H1 (cell line): ENCODE data around the gene CNGA1. TPM values are rescaled to one million over a fixed set of nuclear protein-coding genes. Genes with fewer than 3 reads are reported as not detected.
A peak's percentile ranks its signal among the peaks of the same experiment; 100 is the strongest.

Source experiments
- CTCF ChIA-PET: fragments of 300-600 bp; sonication (Branson Sonifier 250); formaldehyde crosslinking; loops from one replicate; lab custom pipeline; 2021; ENCODE audit not compliant: partially characterized antibody; lab: Charles Lee
- POLR2A ChIA-PET: fragments of 300-600 bp; sonication (Branson Sonifier 250); formaldehyde crosslinking; loops from one replicate; lab custom pipeline; 2021; ENCODE audit warnings: inconsistent platforms; ENCODE audit not compliant: partially characterized antibody; lab: Charles Lee
- DNase-seq, 2 experiments: peaks; one replicate each; pipeline versions ENCODE4 v3.0.0 to v3.0.0-alpha.2; 2010 to 2022; ENCODE audit warnings: low spot score in 2 of 2, low read depth in 1 of 2, mixed read lengths in 1 of 2
- FAIRE-seq: peaks from 2 replicates; lab custom pipeline; 2011; peaks lifted over from hg19 to GRCh38; lab: Jason Lieb, UNC
- H2AFZ ChIP-seq: 2 replicates; pipeline ENCODE4 v1.8.1; 2012; ENCODE audit warnings: low read length, inconsistent platforms
- H2AK5ac ChIP-seq: 2 replicates; pipeline ENCODE4 v1.6.1; 2013; ENCODE audit warnings: low read depth, low read length
- H2BK120ac ChIP-seq: replicated peaks from 2 replicates; pipeline ENCODE3; 2013; ENCODE audit warnings: low read depth, low read length, inconsistent platforms
- H2BK12ac ChIP-seq: 2 replicates; pipeline ENCODE4 v1.6.1; 2013; ENCODE audit warnings: low read depth, low read length
- H2BK15ac ChIP-seq: 2 replicates; pipeline ENCODE4 v1.6.1; 2013; ENCODE audit warnings: low read length
- H2BK20ac ChIP-seq: 2 replicates; pipeline ENCODE4 v1.6.1; 2013; ENCODE audit warnings: low read length
- H2BK5ac ChIP-seq: 2 replicates; pipeline ENCODE4 v1.6.1; 2013; ENCODE audit warnings: low read depth, low read length
- H3K14ac ChIP-seq: 2 replicates; pipeline ENCODE4 v1.6.1; 2013; ENCODE audit warnings: inconsistent platforms; ENCODE audit not compliant: insufficient read length
- H3K18ac ChIP-seq: 2 replicates; pipeline ENCODE4 v1.6.1; 2013; ENCODE audit warnings: low read length; ENCODE audit errors: extremely low read depth
- H3K23ac ChIP-seq: 2 replicates; pipeline ENCODE4 v1.6.1; 2013; ENCODE audit warnings: inconsistent platforms; ENCODE audit not compliant: insufficient read length
- H3K23me2 ChIP-seq: 2 replicates; pipeline ENCODE4 v1.6.1; 2013; ENCODE audit warnings: low read depth, low read length
- H3K27ac ChIP-seq: 2 replicates; pipeline ENCODE4 v1.6.1; 2011; ENCODE audit warnings: low read depth, low read length, inconsistent platforms
- H3K27me3 ChIP-seq, 4 experiments: replicated peaks in 1 of 4; 1 replicate in 1 of 4; 2 replicates in 3 of 4; pipeline versions ENCODE4 v1.6.1 to v1.8.1; 2011 to 2013; ENCODE audit warnings: low read length in 3 of 4, mild to moderate bottlenecking in 3 of 4, inconsistent platforms in 2 of 4, mixed read lengths in 2 of 4, moderate library complexity in 1 of 4; ENCODE audit not compliant: control insufficient read depth in 3 of 4, insufficient read depth in 3 of 4; ENCODE audit errors: extremely low read depth in 1 of 4
- H3K36me3 ChIP-seq, 4 experiments: 2 replicates each; pipeline versions ENCODE4 v1.6.1 to v1.8.1; 2011 to 2013; ENCODE audit warnings: mild to moderate bottlenecking in 4 of 4, low read length in 3 of 4, moderate library complexity in 2 of 4, control low read depth in 1 of 4, inconsistent platforms in 1 of 4; ENCODE audit not compliant: insufficient read depth in 4 of 4, control insufficient read depth in 2 of 4
- H3K4ac ChIP-seq: replicated peaks from 2 replicates; pipeline ENCODE3; 2013; ENCODE audit warnings: low read length, low read depth, mixed read lengths, inconsistent platforms; ENCODE audit not compliant: insufficient read length
- H3K4me1 ChIP-seq, 4 experiments: replicated peaks in 1 of 4; 1 replicate in 1 of 4; 2 replicates in 3 of 4; pipeline versions ENCODE4 v1.6.1 to v1.8.1; 2011 to 2013; ENCODE audit warnings: low read length in 3 of 4, inconsistent platforms in 2 of 4, mixed read lengths in 1 of 4; ENCODE audit not compliant: insufficient read depth in 4 of 4, control insufficient read depth in 3 of 4
- H3K4me2 ChIP-seq, 2 experiments: 2 replicates each; pipeline versions ENCODE4 v1.6.1 to v1.8.1; 2011 to 2013; ENCODE audit warnings: low read depth in 2 of 2, low read length in 2 of 2, control low read depth in 1 of 2, inconsistent platforms in 1 of 2, mild to moderate bottlenecking in 1 of 2; ENCODE audit not compliant: insufficient read depth in 1 of 2
- H3K4me3 ChIP-seq, 4 experiments: fragments of 200-600, 300-600 bp in 1 of 4; sonication (generic), shearing (Covaris generic), sonication (Bioruptor Twin) in 1 of 4; 2 replicates each; pipeline versions ENCODE4 v1.5.1 to v1.8.1; 2011 to 2016; ENCODE audit warnings: low read length in 4 of 4, low read depth in 3 of 4, control low read depth in 2 of 4, inconsistent platforms in 2 of 4, mild to moderate bottlenecking in 2 of 4, mixed read lengths in 1 of 4, moderate library complexity in 1 of 4; ENCODE audit not compliant: insufficient read depth in 2 of 4; ENCODE audit errors: extremely low read depth in 1 of 4
- H3K56ac ChIP-seq: replicated peaks from 2 replicates; pipeline ENCODE3; 2013; ENCODE audit warnings: low read depth, mild to moderate bottlenecking, mixed read lengths, low read length, inconsistent platforms; ENCODE audit not compliant: insufficient read length
- H3K79me1 ChIP-seq: 2 replicates; pipeline ENCODE4 v1.6.1; 2013; ENCODE audit warnings: low read depth, low read length, control low read depth
- H3K79me2 ChIP-seq, 2 experiments: 2 replicates each; pipeline versions ENCODE4 v1.6.1 to v1.8.1; 2012 to 2013; ENCODE audit warnings: low read length in 2 of 2, mild to moderate bottlenecking in 2 of 2, inconsistent platforms in 1 of 2; ENCODE audit not compliant: insufficient read depth in 2 of 2, control insufficient read depth in 1 of 2
- H3K9ac ChIP-seq, 4 experiments: replicated peaks in 1 of 4; 1 replicate in 1 of 4; 2 replicates in 3 of 4; pipeline versions ENCODE4 v1.6.1 to v1.8.1; 2011 to 2013; ENCODE audit warnings: low read depth in 3 of 4, low read length in 3 of 4, control low read depth in 2 of 4, mild to moderate bottlenecking in 2 of 4, moderate library complexity in 2 of 4, inconsistent platforms in 1 of 4; ENCODE audit errors: extremely low read depth in 1 of 4
- H3K9me3 ChIP-seq, 2 experiments: 2 replicates each; pipeline versions ENCODE4 v1.6.1 to v1.8.1; 2012 to 2013; ENCODE audit warnings: mild to moderate bottlenecking in 2 of 2, moderate library complexity in 2 of 2, control low read depth in 1 of 2, inconsistent platforms in 1 of 2, low read depth in 1 of 2, low read length in 1 of 2, mixed read lengths in 1 of 2; ENCODE audit not compliant: insufficient read depth in 2 of 2
- H4K20me1 ChIP-seq, 2 experiments: replicated peaks in 1 of 2; 2 replicates each; pipeline versions ENCODE3 to v1.8.1; 2011 to 2013; ENCODE audit warnings: inconsistent platforms in 2 of 2, low read length in 2 of 2, mild to moderate bottlenecking in 1 of 2; ENCODE audit not compliant: insufficient read depth in 2 of 2, control insufficient read depth in 1 of 2
- H4K5ac ChIP-seq: 2 replicates; pipeline ENCODE4 v1.6.1; 2013; ENCODE audit warnings: low read length, low read depth, mixed read lengths, inconsistent platforms; ENCODE audit not compliant: insufficient read length
- H4K8ac ChIP-seq: 2 replicates; pipeline ENCODE4 v1.8.0; 2013; ENCODE audit warnings: mild to moderate bottlenecking, moderate library complexity, low read length, inconsistent platforms; ENCODE audit not compliant: insufficient read depth; ENCODE audit errors: extremely low read depth
- H4K91ac ChIP-seq: replicated peaks from 2 replicates; pipeline ENCODE3; 2013; ENCODE audit warnings: low read length, mixed read lengths, inconsistent platforms; ENCODE audit not compliant: insufficient read length
- EP300 ChIP-seq, 2 experiments: IDR thresholded peaks; 1 replicate in 1 of 2; 2 replicates in 1 of 2; pipeline ENCODE4 v1.6.1; 2011 to 2012; ENCODE audit warnings: low read depth in 2 of 2, low read length in 2 of 2, mild to moderate bottlenecking in 2 of 2, borderline replicate concordance in 1 of 2, inconsistent platforms in 1 of 2, moderate library complexity in 1 of 2
- EZH2 ChIP-seq: fragments of 200-600 bp; sonication (generic); IDR thresholded peaks from 2 replicates; pipeline ENCODE4 v1.7.1; 2012; ENCODE audit warnings: low read depth, mild to moderate bottlenecking, moderate library complexity, low read length, inconsistent platforms; ENCODE audit not compliant: severe bottlenecking
- FOSL1 ChIP-seq: IDR thresholded peaks from 2 replicates; pipeline ENCODE4 v1.6.1; 2011; ENCODE audit warnings: mild to moderate bottlenecking, low read depth, low read length, moderate library complexity; ENCODE audit not compliant: insufficient read depth
- KDM4A ChIP-seq: IDR thresholded peaks from one replicate; pipeline ENCODE4 v1.7.1; 2012; ENCODE audit warnings: low read depth, mild to moderate bottlenecking, moderate library complexity, low read length, inconsistent platforms; ENCODE audit not compliant: severe bottlenecking
- KDM5A ChIP-seq: fragments of 200-600 bp; IDR thresholded peaks from 2 replicates; pipeline ENCODE4 v1.7.1; 2012; ENCODE audit warnings: mild to moderate bottlenecking, low read length, inconsistent platforms, mixed read lengths
- POLR2A ChIP-seq, 2 experiments: IDR thresholded peaks; 1 replicate in 1 of 2; 2 replicates in 1 of 2; pipeline ENCODE4 v1.6.1; 2011; ENCODE audit warnings: low read depth in 2 of 2, low read length in 2 of 2, mild to moderate bottlenecking in 2 of 2; ENCODE audit errors: control extremely low read depth in 1 of 2
- POU5F1 ChIP-seq: IDR thresholded peaks from 2 replicates; pipeline ENCODE4 v1.6.1; 2011; ENCODE audit warnings: low read depth, mild to moderate bottlenecking, low read length, moderate library complexity
- SUZ12 ChIP-seq: fragments of 200-600 bp; sonication (generic); IDR thresholded peaks from 2 replicates; pipeline ENCODE4 v1.6.1; 2012; ENCODE audit warnings: mild to moderate bottlenecking, inconsistent platforms, low read length, moderate library complexity, mixed read lengths
- TAF1 ChIP-seq: IDR thresholded peaks from 2 replicates; pipeline ENCODE4 v1.6.1; 2011; ENCODE audit warnings: mild to moderate bottlenecking, low read depth, low read length
- TCF12 ChIP-seq: IDR thresholded peaks from 2 replicates; pipeline ENCODE4 v1.6.1; 2011; ENCODE audit warnings: low read depth, mild to moderate bottlenecking, low read length
- ZNF274 ChIP-seq: IDR thresholded peaks from 2 replicates; pipeline ENCODE4 v1.7.0; 2012; ENCODE audit warnings: low read length, borderline replicate concordance; ENCODE audit errors: extremely low read depth
- WGBS, 2 experiments: shearing (Covaris generic) in 1 of 2; methylation state at CpG; one replicate each; pipeline versions ENCODE4 v1.1.6 to v1.1.7; 2013 to 2015; ENCODE audit warnings: low lambda C conversion rate in 2 of 2, mixed read lengths in 2 of 2, inconsistent platforms in 1 of 2, low coverage in 1 of 2, missing lambda C conversion rate in 1 of 2; ENCODE audit not compliant: insufficient replicate concordance in 2 of 2, insufficient coverage in 1 of 2, insufficient read length in 1 of 2; ENCODE audit errors: extremely low coverage in 1 of 2, missing lambda C conversion rate in 1 of 2; 5-methylcytosine and 5-hydroxymethylcytosine counted together
- polyA plus RNA-seq, 7 experiments: library from polyadenylated mRNA; depleted of rRNA in 3 of 7; stranded (reverse) in 5 of 7; unstranded in 2 of 7; fragments of >200 nt in 5 of 7; fragments of 200-250 nt in 2 of 7; gene quantifications; 1 replicate in 5 of 7; 2 replicates in 1 of 7; 4 replicates in 1 of 7; pipeline versions ENCODE4 v1.2.1 to v1.2.3, GENCODE V29; 2011 to 2013; ENCODE audit warnings: missing spikeins in 2 of 7, mixed read lengths in 2 of 7
- total RNA-seq: library from RNA; stranded (reverse); fragmentation: NEBNext Ultra II Directional; extraction: Animal tissue kit (Norgen Biotek cat#: 25700); gene quantifications from 2 replicates; pipeline ENCODE4 v1.2.1, GENCODE V29; 2021

Gene CNGA1
- total and polyA plus RNA-seq, 2 of the 8 experiments (the other 6 are each of a cell fraction or from before 2014, with no cell fraction given): 0.17 to 0.54 TPM

GRCh38 chr4:48024522-48024921, 8.0 kb upstream of the CNGA1 start:
- Histone ChIP-seq H3K9me3 (no peaks in the 10 kb centered on the region), H3K36me3 (no peaks in the 10 kb centered on the region; a peak in 1 of 8 replicates), H3K79me1 (no peaks in the 10 kb centered on the region), H3K56ac (no peak overlapping the region), H3K23ac (no peak overlapping the region), H4K5ac (no peak overlapping the region), H2BK12ac (no peak overlapping the region), H3K27me3 (no peaks in the 10 kb centered on the region), H3K4me1 (peaks cover 0 to 8% (median 0%) of the 10 kb centered on the region in 4 experiments; a peak in 2 of 7 replicates), H2BK5ac (no peak overlapping the region), H2AK5ac (no peak overlapping the region), H3K4me2 (no peak overlapping the region), H4K91ac (no peak overlapping the region), H4K8ac (peak overlapping the region; percentile 73; the same call in 1 of the 2 replicates), H2AFZ (no peak overlapping the region), H3K14ac (no peak overlapping the region), H4K20me1 (no peaks in the 10 kb centered on the region), H3K4ac (no peak overlapping the region), H3K79me2 (no peaks in the 10 kb centered on the region), H2BK120ac (no peak overlapping the region), H3K18ac (peak overlapping the region; percentile 7; the same call in 1 of the 2 replicates), H3K23me2 (peaks cover 3% of the 10 kb centered on the region; the same call in 1 of the 2 replicates), H2BK20ac (no peak overlapping the region), H3K9ac (no peak overlapping the region), H3K27ac (no peak overlapping the region), H3K4me3 (no peak overlapping the region), H2BK15ac (no peak overlapping the region)
- WGBS, 2 experiments: 98% methylated on average over 4 of the region's 4 CpGs; no CpG with 5 or more reads in 1 of the 2 experiments
- DNase-seq (no peak), FAIRE-seq (no peak)
- POLR2A ChIA-PET: interaction anchor here (1.4 kb wide), 1 partner anchor 8 kb away, joined by 4 read pairs; the partner anchor contains the start of genes CNGA1 and NIPAL1
- TF ChIP-seq KDM4A (no peak), KDM5A (no peak), EZH2 (no peak), EP300 (IDR thresholded peaks at IDR 0.05; ENCODE audit: borderline replicate concordance in 1 of 2, low read depth in 2 of 2, low read length in 2 of 2) (no peak), FOSL1 (no peak), SUZ12 (no peak), ZNF274 (no peak), TCF12 (no peak), TAF1 (no peak), POU5F1 (no peak), POLR2A (IDR thresholded peaks at IDR 0.05; ENCODE audit: control extremely low read depth in 1 of 2, low read depth in 2 of 2, low read length in 2 of 2) (no peak)
- CTCF ChIA-PET: interaction anchor here (0.6 to 4.8 kb wide), 5 partner anchors 10 to 187 kb away, joined by 3 to 32 read pairs (median 5); no protein-coding TSS in a partner anchor
